NCI-H2227 (cell line): ENCODE results near the gene MTFMT.
"Not testable (repeated sequence)": the region's sequence is repeated elsewhere in the genome, so short reads cannot be mapped to it uniquely, and the experiment has no call there.

Experiments used
- DNase-seq: peaks from one replicate; lab custom pipeline; 2025; ENCODE audit not compliant: unreplicated experiment; lab: John Stamatoyannopoulos, UW

The MTFMT gene

GRCh38 chr15:65040461-65040860 is 11.0 kb upstream of the MTFMT start:
- DNase-seq, result no peak

- DNase-seq, result no peak
Measured at GRCh38 chr15:65038836-65039235, 9.4 kb upstream of the MTFMT start.

- DNase-seq, result no peak
Measured at GRCh38 chr15:65038428-65038827, 9.0 kb upstream of the MTFMT start.

GRCh38 chr15:65037309-65037708 is 7.9 kb upstream of the MTFMT start:
- no peak for DNase-seq

GRCh38 chr15:65034719-65035118 is 5.3 kb upstream of the MTFMT start:
- no peak for DNase-seq

GRCh38 chr15:65033659-65034269 is 4.3 kb upstream of the MTFMT start:
- DNase-seq, result peak; percentile 33

GRCh38 chr15:65032801-65033537 is 3.5 kb upstream of the MTFMT start:
- DNase-seq, result peak; percentile 60

- DNase-seq, result no peak
Measured at GRCh38 chr15:65029736-65030208, 333 bp upstream of the MTFMT start.

GRCh38 chr15:65028338-65028737 is 1.1 kb downstream of the MTFMT start:
- DNase-seq, result no peak

GRCh38 chr15:65027593-65027992 is 1.8 kb downstream of the MTFMT start:
- DNase-seq, result no peak

GRCh38 chr15:65026756-65027155 is 2.7 kb downstream of the MTFMT start:
- no peak for DNase-seq

- DNase-seq, result no peak
Measured at GRCh38 chr15:65021488-65021887, 8.0 kb downstream of the MTFMT start.

GRCh38 chr15:65020419-65020818 is 9.0 kb downstream of the MTFMT start:
- no peak for DNase-seq

GRCh38 chr15:65011198-65011597 is 18.2 kb downstream of the MTFMT start:
- not testable (repeated sequence) for DNase-seq

- DNase-seq, result no peak
Measured at GRCh38 chr15:65008983-65009382, 20.5 kb downstream of the MTFMT start.

- DNase-seq, result no peak
Measured at GRCh38 chr15:65006876-65007275, 22.6 kb downstream of the MTFMT start.

GRCh38 chr15:65004993-65005392 is 24.4 kb downstream of the MTFMT start:
- DNase-seq, result no peak

- DNase-seq, result no peak
Measured at GRCh38 chr15:64997745-64998375, 31.6 kb downstream of the MTFMT start.

- no peak for DNase-seq
Measured at GRCh38 chr15:64997066-64997465, 32.4 kb downstream of the MTFMT start.

- DNase-seq, result no peak
Measured at GRCh38 chr15:64993290-64993689, 36.1 kb downstream of the MTFMT start.

- no peak for DNase-seq
Measured at GRCh38 chr15:64991536-64992135, 37.8 kb downstream of the MTFMT start.

GRCh38 chr15:64990168-64990470 is 39.3 kb downstream of the MTFMT start:
- no peak for DNase-seq
